Kidney (tissue), 14 donors: ENCODE results near the gene SNX11. TPM values are rescaled to one million over a fixed set of nuclear protein-coding genes. Genes with fewer than 3 reads are reported as not detected.
A peak's percentile ranks its signal among the peaks of the same experiment; 100 is the strongest.

Experiments used
- DNase-seq, 5 donors: peaks; one replicate each; pipeline ENCODE4 v3.0.0-alpha.2; 2013 to 2020
- FAIRE-seq: peaks from 2 replicates; lab custom pipeline; 2012; peaks lifted over from hg19 to GRCh38; lab: Jason Lieb, UNC
- H3K27ac ChIP-seq, 2 donors: one replicate each; pipeline ENCODE4 v1.7.0; 2013; ENCODE audit warnings: low read depth in 2 of 2, low read length in 2 of 2, inconsistent platforms in 1 of 2
- H3K27me3 ChIP-seq: one replicate; pipeline ENCODE4 v1.7.1; 2013; ENCODE audit warnings: low read length, inconsistent platforms; ENCODE audit not compliant: control insufficient read depth, insufficient read depth
- H3K36me3 ChIP-seq, 3 donors: one replicate each; pipeline versions ENCODE4 v1.7.0 to v1.7.1; 2013; ENCODE audit warnings: low read length in 3 of 3, control low read depth in 1 of 3, inconsistent platforms in 1 of 3; ENCODE audit not compliant: insufficient read depth in 3 of 3, control insufficient read depth in 2 of 3
- H3K4me1 ChIP-seq, 3 donors: one replicate each; pipeline versions ENCODE4 v1.7.0 to v1.7.1; 2013; ENCODE audit warnings: low read length in 3 of 3, inconsistent platforms in 1 of 3, low read depth in 1 of 3; ENCODE audit not compliant: control insufficient read depth in 2 of 3, insufficient read depth in 2 of 3
- H3K4me3 ChIP-seq, 3 donors: one replicate each; pipeline versions ENCODE4 v1.7.0 to v1.8.1; 2013; ENCODE audit warnings: low read length in 3 of 3, control low read depth in 1 of 3, inconsistent platforms in 1 of 3
- H3K9ac ChIP-seq, 3 donors: one replicate each; pipeline versions ENCODE4 v1.7.0 to v1.7.1; 2013; ENCODE audit warnings: low read length in 3 of 3, control low read depth in 1 of 3, inconsistent platforms in 1 of 3
- H3K9me3 ChIP-seq, 3 donors: one replicate each; pipeline versions ENCODE4 v1.7.0 to v1.7.1; 2013; ENCODE audit warnings: low read length in 3 of 3, control low read depth in 1 of 3, inconsistent platforms in 1 of 3; ENCODE audit not compliant: control insufficient read depth in 2 of 3, insufficient read depth in 1 of 3
- intact Hi-C: fragments of 100-400 bp; cut with DNase I; formaldehyde crosslinking; loops from one replicate; pipeline ENCODE4 v1.11.1; 2022
- polyA plus RNA-seq: library from polyadenylated mRNA; stranded (reverse); fragments of 350-450 nt; fragmentation: Illumina TruSeq; extraction: RNeasy Lipid Tissue Mini Kit (QIAGEN cat#74804); gene quantifications from one replicate; pipeline ENCODE4 v1.2.3, GENCODE V29; 2014; ENCODE audit warnings: low read depth, low replicate concordance; ENCODE audit not compliant: insufficient read depth
- total RNA-seq: library from RNA; stranded (reverse); fragmentation: NEBNext Ultra II Directional; extraction: Animal tissue kit (Norgen Biotek cat#: 25700); gene quantifications from one replicate; pipeline ENCODE4 v1.2.1, GENCODE V29; 2021
- TF ChIP-seq, protein P1 (sequence below): IDR thresholded peaks from 3 replicates; pipeline ENCODE4 v1.5.1; 2012; ENCODE audit warnings: mild to moderate bottlenecking, moderate library complexity, borderline replicate concordance; ENCODE audit not compliant: insufficient read depth; ENCODE audit errors: extremely low read depth
- donor health status: control.
- donor health status: control.
- donor health status: control.
- donor health status: control.
- donor health status: control.
- donor health status: DM: yes; HTN: yes; CAD: no.
- donor health status: Normal renal cell carcinoma (clear cell type).

Gene SNX11
- total and polyA plus RNA-seq, 2 donors from 2014 or later: 22.4 to 25.3 TPM

DNA sequence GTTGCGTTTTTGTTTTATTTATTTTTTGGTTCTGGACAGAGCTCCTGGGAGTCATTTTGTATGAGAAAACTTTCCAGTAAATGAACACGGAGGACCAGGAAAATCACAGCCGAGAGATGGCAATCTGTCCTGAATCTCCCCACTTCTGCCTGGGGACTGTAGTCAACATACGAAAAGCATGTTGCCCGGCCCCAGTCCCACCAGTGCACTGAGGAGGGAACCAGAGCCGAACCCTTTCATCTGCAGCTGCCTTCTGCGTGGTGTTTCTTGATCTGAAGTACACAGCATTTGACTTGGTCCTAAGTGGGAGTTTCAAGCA is 18.9 kb downstream of the SNX11 start:
- intact Hi-C loops: no loop called here
- FAIRE-seq (no peak), DNase-seq (no peak)
- no peak overlapping the region for H3K27ac ChIP-seq
- H3K4me3 ChIP-seq: no peak overlapping the region
- H3K9me3 ChIP-seq: no peaks in the 10 kb centered on the region
- H3K36me3 ChIP-seq: peaks cover 0 to 14% (median 14%) of the 10 kb centered on the region in 3 donors
- H3K4me1 ChIP-seq: no peaks in the 10 kb centered on the region
- H3K9ac ChIP-seq: no peak overlapping the region
- no peaks in the 10 kb centered on the region for H3K27me3 ChIP-seq
- TF ChIP-seq, protein P1, sequence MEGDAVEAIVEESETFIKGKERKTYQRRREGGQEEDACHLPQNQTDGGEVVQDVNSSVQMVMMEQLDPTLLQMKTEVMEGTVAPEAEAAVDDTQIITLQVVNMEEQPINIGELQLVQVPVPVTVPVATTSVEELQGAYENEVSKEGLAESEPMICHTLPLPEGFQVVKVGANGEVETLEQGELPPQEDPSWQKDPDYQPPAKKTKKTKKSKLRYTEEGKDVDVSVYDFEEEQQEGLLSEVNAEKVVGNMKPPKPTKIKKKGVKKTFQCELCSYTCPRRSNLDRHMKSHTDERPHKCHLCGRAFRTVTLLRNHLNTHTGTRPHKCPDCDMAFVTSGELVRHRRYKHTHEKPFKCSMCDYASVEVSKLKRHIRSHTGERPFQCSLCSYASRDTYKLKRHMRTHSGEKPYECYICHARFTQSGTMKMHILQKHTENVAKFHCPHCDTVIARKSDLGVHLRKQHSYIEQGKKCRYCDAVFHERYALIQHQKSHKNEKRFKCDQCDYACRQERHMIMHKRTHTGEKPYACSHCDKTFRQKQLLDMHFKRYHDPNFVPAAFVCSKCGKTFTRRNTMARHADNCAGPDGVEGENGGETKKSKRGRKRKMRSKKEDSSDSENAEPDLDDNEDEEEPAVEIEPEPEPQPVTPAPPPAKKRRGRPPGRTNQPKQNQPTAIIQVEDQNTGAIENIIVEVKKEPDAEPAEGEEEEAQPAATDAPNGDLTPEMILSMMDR: no peak

DNA sequence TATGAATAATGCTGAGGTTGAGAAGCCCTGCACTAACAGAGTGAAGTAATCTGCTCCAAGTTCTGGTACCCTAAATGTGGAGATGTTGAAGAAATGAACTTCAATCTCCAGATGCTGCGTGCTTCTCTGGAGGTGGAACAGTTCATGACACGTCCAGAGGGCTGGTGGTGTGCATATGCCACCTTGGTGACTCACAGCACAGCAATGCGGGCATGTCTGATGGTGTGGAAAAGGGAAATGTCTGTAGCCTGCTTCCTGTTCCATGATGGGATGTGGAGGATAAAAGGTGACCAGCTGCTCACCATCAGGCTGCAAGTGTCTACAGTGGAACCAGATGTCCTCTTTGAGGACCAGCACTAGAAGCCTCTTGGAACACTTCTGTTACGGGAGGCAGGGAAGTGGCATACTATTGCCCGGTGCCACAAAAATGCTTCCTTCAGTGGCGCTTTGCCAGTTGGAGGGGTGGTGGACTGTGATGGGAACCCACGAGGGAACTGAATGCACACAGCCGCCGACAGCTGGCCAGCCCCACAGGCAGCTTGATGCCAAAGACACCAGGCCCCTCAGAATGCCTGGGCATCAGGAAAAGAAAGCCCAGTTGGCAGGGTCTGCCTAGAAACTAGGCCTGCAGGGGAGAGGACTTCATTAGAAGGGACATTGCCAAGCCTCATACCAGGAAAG is 19.9 kb downstream of the SNX11 start:
- TF ChIP-seq, protein P1: no peak
- no peak for FAIRE-seq
- Histone ChIP-seq H3K36me3 (peaks cover 0 to 5% (median 5%) of the 10 kb centered on the region in 3 donors), H3K9me3 (no peaks in the 10 kb centered on the region), H3K4me1 (no peaks in the 10 kb centered on the region), H3K4me3 (no peak overlapping the region), H3K27ac (no peak overlapping the region), H3K9ac (no peak overlapping the region), H3K27me3 (no peaks in the 10 kb centered on the region)
- DNase-seq: peak in 1 of 5 donors; percentile 85
- intact Hi-C loops: no loop called here

- TF ChIP-seq, protein P1: no peak
Observed at GRCh38 chr17:48128400-48128799, 20.8 kb downstream of the SNX11 start.

More at GRCh38 chr17:48128400-48128799, 20.8 kb downstream of the SNX11 start:
- Histone ChIP-seq H3K9ac (no peak overlapping the region), H3K27me3 (no peaks in the 10 kb centered on the region), H3K27ac (no peak overlapping the region), H3K4me3 (no peak overlapping the region), H3K36me3 (peaks cover 0 to 2% (median 0%) of the 10 kb centered on the region in 3 donors), H3K4me1 (no peaks in the 10 kb centered on the region), H3K9me3 (no peaks in the 10 kb centered on the region)
- DNase-seq (no peak), FAIRE-seq (no peak)
- intact Hi-C loops: no loop called here
